ENCODE data around the gene SPPL3.

DNA sequence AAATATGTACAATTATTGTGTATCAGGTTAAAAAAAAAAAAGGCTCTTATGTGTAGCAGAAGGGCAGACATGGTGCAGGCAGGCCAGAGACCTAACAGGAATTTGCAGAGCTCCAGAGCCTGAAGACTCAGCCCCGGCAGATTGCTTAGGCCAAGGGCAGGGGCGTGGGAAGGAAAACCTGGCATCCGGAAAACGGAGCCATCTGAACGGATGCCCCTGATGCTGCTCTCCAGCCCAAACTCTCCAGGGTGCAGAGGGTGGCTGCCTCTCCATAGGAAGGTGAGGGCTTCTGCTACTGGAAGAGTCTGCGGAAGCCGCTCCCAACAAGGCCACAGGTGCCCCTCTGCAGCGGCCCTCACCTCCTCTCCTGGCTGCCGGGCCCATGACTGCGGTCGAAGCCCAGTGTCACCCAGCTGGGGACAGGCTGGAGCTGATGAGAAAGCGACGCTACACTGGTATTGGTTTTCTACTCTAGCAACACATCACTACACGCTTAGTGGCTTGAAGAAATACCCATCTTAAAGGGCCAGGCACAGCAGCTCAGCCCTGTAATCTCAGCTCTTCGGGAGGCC, 159.2 kb downstream of the SPPL3 start:
- TF ChIP-seq POLR2A (IDR thresholded peaks at IDR 0.05; ENCODE audit: low read length) = no peak
- TF ChIP-seq GATA1 (IDR thresholded peaks at IDR 0.05; ENCODE audit: low read depth, low read length) = no peak

All from erythroblast (primary cell).